H1 (cell line): Measurements from ENCODE around the gene MMAB. TPM values are rescaled to one million over a fixed set of nuclear protein-coding genes. Genes with fewer than 3 reads are reported as not detected.

ENCODE experiments used
- polyA plus RNA-seq, 7 experiments: library from polyadenylated mRNA; depleted of rRNA in 3 of 7; stranded (reverse) in 5 of 7; unstranded in 2 of 7; fragments of >200 nt in 5 of 7; fragments of 200-250 nt in 2 of 7; gene quantifications; 1 replicate in 5 of 7; 2 replicates in 1 of 7; 4 replicates in 1 of 7; pipeline versions ENCODE4 v1.2.1 to v1.2.3, GENCODE V29; 2011 to 2013; ENCODE audit warnings: missing spikeins in 2 of 7, mixed read lengths in 2 of 7
- total RNA-seq: library from RNA; stranded (reverse); fragmentation: NEBNext Ultra II Directional; extraction: Animal tissue kit (Norgen Biotek cat#: 25700); gene quantifications from 2 replicates; pipeline ENCODE4 v1.2.1, GENCODE V29; 2021
- TF ChIP-seq, protein P1 (sequence below): IDR thresholded peaks from 2 replicates; pipeline ENCODE4 v1.6.1; 2012; ENCODE audit warnings: low read length, inconsistent platforms

Gene MMAB
- total and polyA plus RNA-seq, 2 of the 8 experiments (the other 6 are each of a cell fraction or from before 2014, with no cell fraction given): 12.9 to 18.5 TPM

DNA sequence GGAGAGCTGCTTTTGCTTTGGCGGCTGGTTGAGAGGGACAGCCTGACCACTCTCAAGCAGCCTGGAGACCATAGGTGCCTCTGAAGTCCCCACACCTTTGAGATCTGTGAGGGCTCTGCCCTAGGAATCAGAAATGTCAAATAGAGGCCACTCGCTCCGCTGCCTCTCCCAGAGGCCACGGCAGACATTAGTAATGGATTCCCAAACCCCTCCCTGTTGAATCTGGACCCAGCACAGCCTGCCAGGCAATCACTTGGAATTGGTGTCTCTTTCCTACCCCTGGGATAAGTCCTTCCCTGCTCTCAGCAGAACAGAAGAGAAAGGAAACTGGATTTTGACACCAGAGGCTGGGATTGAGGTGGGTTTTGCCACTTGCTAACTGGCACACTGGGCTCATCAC is 25.0 kb downstream of the MMAB start (continued):
- TF ChIP-seq, protein P1, sequence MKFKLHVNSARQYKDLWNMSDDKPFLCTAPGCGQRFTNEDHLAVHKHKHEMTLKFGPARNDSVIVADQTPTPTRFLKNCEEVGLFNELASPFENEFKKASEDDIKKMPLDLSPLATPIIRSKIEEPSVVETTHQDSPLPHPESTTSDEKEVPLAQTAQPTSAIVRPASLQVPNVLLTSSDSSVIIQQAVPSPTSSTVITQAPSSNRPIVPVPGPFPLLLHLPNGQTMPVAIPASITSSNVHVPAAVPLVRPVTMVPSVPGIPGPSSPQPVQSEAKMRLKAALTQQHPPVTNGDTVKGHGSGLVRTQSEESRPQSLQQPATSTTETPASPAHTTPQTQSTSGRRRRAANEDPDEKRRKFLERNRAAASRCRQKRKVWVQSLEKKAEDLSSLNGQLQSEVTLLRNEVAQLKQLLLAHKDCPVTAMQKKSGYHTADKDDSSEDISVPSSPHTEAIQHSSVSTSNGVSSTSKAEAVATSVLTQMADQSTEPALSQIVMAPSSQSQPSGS: no peak
